ENCODE data around the gene OR2A25. TPM values are rescaled to one million over a fixed set of nuclear protein-coding genes. Genes with fewer than 3 reads are reported as not detected.

The OR2A25 gene
- total and polyA plus RNA-seq, 9 donors: not detected

GRCh38 chr7:144024213-144024612, 45.4 kb upstream of the OR2A25 start:
- H3K4me1 ChIP-seq (ENCODE audit: insufficient read depth): no peaks in the 10 kb centered on the region
- no peaks in the 10 kb centered on the region for H3K9me3 ChIP-seq
- no peaks in the 10 kb centered on the region for H3K27me3 ChIP-seq
- no peak overlapping the region for H3K27ac ChIP-seq
- intact Hi-C loops (cut with DNase I): no loop called here
- WGBS, 3 donors: 84 to 87% (median 86%) methylated on average over 3 of the region's 3 CpGs
- TF ChIP-seq POLR2A (IDR thresholded peaks at IDR 0.05): no peak
- no peak for TF ChIP-seq CTCF (IDR thresholded peaks at IDR 0.05)
- no peak for TF ChIP-seq EP300 (IDR thresholded peaks at IDR 0.05)
- H3K4me3 ChIP-seq: no peak overlapping the region
- H3K36me3 ChIP-seq: no peaks in the 10 kb centered on the region
- DNase-seq: no peak

GRCh38 chr7:144026203-144026883, 43.3 kb upstream of the OR2A25 start:
- Histone ChIP-seq H3K4me1 (ENCODE audit: insufficient read depth) (no peaks in the 10 kb centered on the region), H3K27ac (no peak overlapping the region), H3K9me3 (no peaks in the 10 kb centered on the region), H3K36me3 (no peaks in the 10 kb centered on the region), H3K4me3 (no peak overlapping the region), H3K27me3 (no peaks in the 10 kb centered on the region)
- TF ChIP-seq POLR2A (IDR thresholded peaks at IDR 0.05): no peak
- TF ChIP-seq EP300 (IDR thresholded peaks at IDR 0.05): no peak
- TF ChIP-seq CTCF (IDR thresholded peaks at IDR 0.05): no peak
- DNase-seq: no peak
- 60 to 68% (median 64%) methylated on average over 4 of the region's 4 CpGs for WGBS, 3 donors
- intact Hi-C loops (cut with DNase I): no loop called here

DNA sequence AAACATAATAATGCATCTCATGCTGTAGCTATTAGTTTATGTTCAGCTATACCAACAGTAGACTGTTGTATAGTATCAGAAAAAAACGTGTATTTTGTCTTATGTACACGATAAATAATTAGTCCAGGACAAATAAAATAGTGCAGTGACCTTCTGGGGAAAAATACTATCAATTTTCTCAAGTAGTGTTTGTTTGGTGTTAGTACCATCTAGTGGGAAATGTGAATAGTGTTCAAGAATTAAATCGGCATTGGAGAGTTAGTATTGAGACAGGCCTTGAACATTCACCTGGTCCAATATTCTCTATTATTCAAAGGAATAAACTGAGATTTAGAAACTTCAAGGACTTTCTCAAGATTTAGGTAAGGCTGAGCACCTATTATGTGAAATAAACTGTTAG, 42.5 kb upstream of the OR2A25 start:
- WGBS, 3 donors: 1 to 2% (median 1%) methylated on average over 3 of the region's 3 CpGs
- TF ChIP-seq CTCF (IDR thresholded peaks at IDR 0.05) (peak; percentile 28 to 63 (median 41)), EP300 (IDR thresholded peaks at IDR 0.05) (no peak)
- no peak overlapping the region for H3K27ac ChIP-seq
- no peaks in the 10 kb centered on the region for H3K36me3 ChIP-seq
- no peaks in the 10 kb centered on the region for H3K27me3 ChIP-seq
- no peaks in the 10 kb centered on the region for H3K9me3 ChIP-seq
- H3K4me1 ChIP-seq (ENCODE audit: insufficient read depth): no peaks in the 10 kb centered on the region
- DNase-seq: no peak
- no peak overlapping the region for H3K4me3 ChIP-seq
- intact Hi-C loops (cut with DNase I): no loop called here

GRCh38 chr7:144027974-144028373, 41.6 kb upstream of the OR2A25 start:
- H3K27me3 ChIP-seq: no peaks in the 10 kb centered on the region
- H3K4me1 ChIP-seq (ENCODE audit: insufficient read depth): no peaks in the 10 kb centered on the region
- whole genome bisulfite sequencing, 3 donors: 69 to 79% (median 77%) methylated on average over 1 of the region's 1 CpG
- DNase-seq: no peak
- H3K36me3 ChIP-seq: no peaks in the 10 kb centered on the region
- no peak overlapping the region for H3K27ac ChIP-seq
- H3K4me3 ChIP-seq: no peak overlapping the region
- intact Hi-C loops (cut with DNase I): no loop called here
- no peaks in the 10 kb centered on the region for H3K9me3 ChIP-seq
- TF ChIP-seq POLR2A (IDR thresholded peaks at IDR 0.05) (no peak), EP300 (IDR thresholded peaks at IDR 0.05) (no peak), CTCF (IDR thresholded peaks at IDR 0.05) (no peak)
